ENCODE data around the gene CARMIL1. TPM values are rescaled to one million over a fixed set of nuclear protein-coding genes. Genes with fewer than 3 reads are reported as not detected.

Gene CARMIL1
- polyA plus RNA-seq, 2 donors: 6.9 to 9.5 TPM

- H3K27me3 ChIP-seq (ENCODE audit: control insufficient read depth in 1 of 2, insufficient read depth in 2 of 2, low read length in 2 of 2): no peaks in the 10 kb centered on the region
- H3K27ac ChIP-seq (ENCODE audit: low read depth in 2 of 2, low read length in 1 of 2): no peak overlapping the region
- no peak overlapping the region for H3K4me3 ChIP-seq (ENCODE audit: low read depth in 1 of 2, low read length in 2 of 2)
- no peaks in the 10 kb centered on the region for H3K36me3 ChIP-seq (ENCODE audit: control insufficient read depth in 2 of 2, insufficient read depth in 2 of 2, low read length in 1 of 2)
- H3K9me3 ChIP-seq (ENCODE audit: control insufficient read depth in 2 of 2, insufficient read depth in 1 of 2, low read depth in 1 of 2, low read length in 1 of 2): no peaks in the 10 kb centered on the region
- 87 to 89% methylated on average over 8 of the region's 8 CpGs for WGBS, 2 donors
- no peaks in the 10 kb centered on the region for H3K4me1 ChIP-seq (ENCODE audit: control insufficient read depth in 2 of 2, insufficient read depth in 2 of 2, low read length in 1 of 2)
Observed at GRCh38 chr6:25537349-25538018, 258.3 kb downstream of the CARMIL1 start.

DNA sequence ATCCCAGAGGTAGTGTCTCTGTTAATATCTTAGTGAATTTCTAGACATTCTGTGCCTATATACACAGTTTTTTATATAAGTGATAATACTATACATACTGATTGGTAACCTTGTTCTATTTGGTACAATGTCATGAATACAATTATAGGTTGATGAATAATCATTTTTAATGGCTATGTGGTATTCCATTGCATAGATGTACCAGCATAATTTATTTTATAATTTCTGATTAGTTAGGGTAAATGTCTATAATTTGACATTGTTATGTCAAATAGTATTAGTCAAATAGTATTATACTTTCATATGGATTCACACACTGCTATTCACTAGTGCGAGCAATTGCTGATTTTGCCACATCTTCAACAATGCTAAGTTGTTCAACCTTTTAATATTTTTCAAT is 262.1 kb downstream of the CARMIL1 start:
- Histone ChIP-seq H3K36me3 (ENCODE audit: control insufficient read depth in 2 of 2, insufficient read depth in 2 of 2, low read length in 1 of 2) (no peaks in the 10 kb centered on the region), H3K27ac (ENCODE audit: low read depth in 2 of 2, low read length in 1 of 2) (no peak overlapping the region), H3K27me3 (ENCODE audit: control insufficient read depth in 1 of 2, insufficient read depth in 2 of 2, low read length in 2 of 2) (no peaks in the 10 kb centered on the region), H3K9me3 (ENCODE audit: control insufficient read depth in 2 of 2, insufficient read depth in 1 of 2, low read depth in 1 of 2, low read length in 1 of 2) (no peaks in the 10 kb centered on the region), H3K4me3 (ENCODE audit: low read depth in 1 of 2, low read length in 2 of 2) (no peak overlapping the region), H3K4me1 (ENCODE audit: control insufficient read depth in 2 of 2, insufficient read depth in 2 of 2, low read length in 1 of 2) (no peaks in the 10 kb centered on the region)
- 96 to 100% methylated on average over 1 of the region's 1 CpG for WGBS, 2 donors

DNA sequence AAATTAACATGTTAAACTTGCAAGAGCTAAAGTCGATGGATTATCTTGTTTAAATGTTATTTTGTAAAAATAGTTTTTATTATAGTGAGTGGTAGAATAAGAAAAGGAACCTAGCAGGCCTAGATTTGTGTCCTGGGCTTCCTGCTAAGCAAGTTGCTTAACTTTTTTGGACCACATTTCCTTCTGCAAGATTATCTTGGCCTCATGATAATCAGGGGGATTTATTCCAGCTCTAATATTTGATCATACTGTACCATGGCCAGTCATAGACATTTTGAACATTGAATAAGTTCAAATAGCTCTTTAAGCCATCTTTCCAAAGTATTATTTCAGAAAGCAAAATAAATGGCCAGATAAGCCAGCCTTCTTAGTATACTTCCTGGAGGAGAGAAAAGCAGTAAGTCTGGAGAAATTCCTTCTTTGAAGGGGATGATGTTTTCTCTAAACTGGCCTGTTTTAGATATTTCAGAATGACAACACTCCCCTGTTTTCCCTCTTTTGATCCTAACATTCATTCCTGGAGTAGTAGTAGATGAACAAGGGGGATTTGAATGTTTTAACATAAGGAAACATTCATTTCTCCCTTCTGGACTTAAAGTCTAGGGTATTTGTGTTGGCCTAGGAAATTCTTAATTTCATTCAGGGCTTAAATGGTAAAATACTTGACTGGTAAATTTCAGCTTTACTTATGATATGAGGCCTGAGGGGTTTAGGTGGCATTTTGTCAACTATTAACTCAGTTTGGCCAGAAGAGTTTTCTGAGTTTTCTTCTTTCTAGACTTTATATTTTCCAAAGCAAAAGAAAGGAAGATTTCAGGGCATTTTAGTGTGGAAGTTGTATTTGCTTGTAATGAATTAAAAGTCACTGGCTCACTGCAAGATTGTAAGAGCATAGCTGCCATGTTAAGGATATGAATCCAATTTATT is 264.1 kb downstream of the CARMIL1 start:
- Histone ChIP-seq H3K36me3 (ENCODE audit: control insufficient read depth in 2 of 2, insufficient read depth in 2 of 2, low read length in 1 of 2) (no peaks in the 10 kb centered on the region), H3K27ac (ENCODE audit: low read depth in 2 of 2, low read length in 1 of 2) (no peak overlapping the region), H3K27me3 (ENCODE audit: control insufficient read depth in 1 of 2, insufficient read depth in 2 of 2, low read length in 2 of 2) (no peaks in the 10 kb centered on the region), H3K4me3 (ENCODE audit: low read depth in 1 of 2, low read length in 2 of 2) (no peak overlapping the region), H3K9me3 (ENCODE audit: control insufficient read depth in 2 of 2, insufficient read depth in 1 of 2, low read depth in 1 of 2, low read length in 1 of 2) (no peaks in the 10 kb centered on the region), H3K4me1 (ENCODE audit: control insufficient read depth in 2 of 2, insufficient read depth in 2 of 2, low read length in 1 of 2) (no peaks in the 10 kb centered on the region)
- WGBS, 2 donors: 40 to 44% methylated on average over 1 of the region's 1 CpG

DNA sequence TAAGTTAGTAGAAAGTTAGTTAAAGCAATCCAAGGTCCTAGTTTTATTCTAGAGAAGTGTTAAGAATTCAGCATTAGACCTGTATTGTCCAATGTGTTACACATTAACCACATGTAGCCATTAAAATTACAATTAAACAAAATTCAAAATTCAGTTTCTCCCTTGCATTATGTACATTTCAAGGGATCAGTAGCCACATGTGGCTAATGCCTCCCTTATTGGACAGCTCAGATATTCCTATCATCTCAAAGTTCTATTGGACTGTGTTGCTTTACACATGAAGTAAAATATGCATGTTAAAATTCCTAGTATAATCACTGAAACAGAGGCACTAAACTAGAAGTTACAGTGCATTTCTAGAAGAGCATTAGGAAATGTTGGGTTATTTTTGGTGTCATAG is 265.7 kb downstream of the CARMIL1 start:
- Histone ChIP-seq H3K36me3 (ENCODE audit: control insufficient read depth in 2 of 2, insufficient read depth in 2 of 2, low read length in 1 of 2) (no peaks in the 10 kb centered on the region), H3K27me3 (ENCODE audit: control insufficient read depth in 1 of 2, insufficient read depth in 2 of 2, low read length in 2 of 2) (no peaks in the 10 kb centered on the region), H3K4me1 (ENCODE audit: control insufficient read depth in 2 of 2, insufficient read depth in 2 of 2, low read length in 1 of 2) (no peaks in the 10 kb centered on the region), H3K9me3 (ENCODE audit: control insufficient read depth in 2 of 2, insufficient read depth in 1 of 2, low read depth in 1 of 2, low read length in 1 of 2) (no peaks in the 10 kb centered on the region), H3K27ac (ENCODE audit: low read depth in 2 of 2, low read length in 1 of 2) (no peak overlapping the region), H3K4me3 (ENCODE audit: low read depth in 1 of 2, low read length in 2 of 2) (no peak overlapping the region)

GRCh38 chr6:25547797-25548196 is 268.6 kb downstream of the CARMIL1 start:
- Histone ChIP-seq H3K27me3 (ENCODE audit: control insufficient read depth in 1 of 2, insufficient read depth in 2 of 2, low read length in 2 of 2) (no peaks in the 10 kb centered on the region), H3K4me1 (ENCODE audit: control insufficient read depth in 2 of 2, insufficient read depth in 2 of 2, low read length in 1 of 2) (no peaks in the 10 kb centered on the region), H3K9me3 (ENCODE audit: control insufficient read depth in 2 of 2, insufficient read depth in 1 of 2, low read depth in 1 of 2, low read length in 1 of 2) (no peaks in the 10 kb centered on the region), H3K4me3 (ENCODE audit: low read depth in 1 of 2, low read length in 2 of 2) (no peak overlapping the region), H3K27ac (ENCODE audit: low read depth in 2 of 2, low read length in 1 of 2) (no peak overlapping the region), H3K36me3 (ENCODE audit: control insufficient read depth in 2 of 2, insufficient read depth in 2 of 2, low read length in 1 of 2) (no peaks in the 10 kb centered on the region)
- WGBS, 2 donors: 80 to 86% methylated on average over 2 of the region's 2 CpGs

GRCh38 chr6:25548451-25548850 is 269.3 kb downstream of the CARMIL1 start:
- no peaks in the 10 kb centered on the region for H3K9me3 ChIP-seq (ENCODE audit: control insufficient read depth in 2 of 2, insufficient read depth in 1 of 2, low read depth in 1 of 2, low read length in 1 of 2)
- no peaks in the 10 kb centered on the region for H3K27me3 ChIP-seq (ENCODE audit: control insufficient read depth in 1 of 2, insufficient read depth in 2 of 2, low read length in 2 of 2)
- no peaks in the 10 kb centered on the region for H3K4me1 ChIP-seq (ENCODE audit: control insufficient read depth in 2 of 2, insufficient read depth in 2 of 2, low read length in 1 of 2)
- H3K27ac ChIP-seq (ENCODE audit: low read depth in 2 of 2, low read length in 1 of 2): no peak overlapping the region
- WGBS, 2 donors: 81 to 83% methylated on average over 2 of the region's 2 CpGs
- H3K36me3 ChIP-seq (ENCODE audit: control insufficient read depth in 2 of 2, insufficient read depth in 2 of 2, low read length in 1 of 2): no peaks in the 10 kb centered on the region
- H3K4me3 ChIP-seq (ENCODE audit: low read depth in 1 of 2, low read length in 2 of 2): no peak overlapping the region

GRCh38 chr6:25550631-25551030 is 271.5 kb downstream of the CARMIL1 start:
- Histone ChIP-seq H3K4me3 (ENCODE audit: low read depth in 1 of 2, low read length in 2 of 2) (no peak overlapping the region), H3K27me3 (ENCODE audit: control insufficient read depth in 1 of 2, insufficient read depth in 2 of 2, low read length in 2 of 2) (no peaks in the 10 kb centered on the region), H3K9me3 (ENCODE audit: control insufficient read depth in 2 of 2, insufficient read depth in 1 of 2, low read depth in 1 of 2, low read length in 1 of 2) (no peaks in the 10 kb centered on the region), H3K27ac (ENCODE audit: low read depth in 2 of 2, low read length in 1 of 2) (no peak overlapping the region), H3K36me3 (ENCODE audit: control insufficient read depth in 2 of 2, insufficient read depth in 2 of 2, low read length in 1 of 2) (no peaks in the 10 kb centered on the region), H3K4me1 (ENCODE audit: control insufficient read depth in 2 of 2, insufficient read depth in 2 of 2, low read length in 1 of 2) (no peaks in the 10 kb centered on the region)
- WGBS, 2 donors: 91% methylated on average over 11 of the region's 11 CpGs

DNA sequence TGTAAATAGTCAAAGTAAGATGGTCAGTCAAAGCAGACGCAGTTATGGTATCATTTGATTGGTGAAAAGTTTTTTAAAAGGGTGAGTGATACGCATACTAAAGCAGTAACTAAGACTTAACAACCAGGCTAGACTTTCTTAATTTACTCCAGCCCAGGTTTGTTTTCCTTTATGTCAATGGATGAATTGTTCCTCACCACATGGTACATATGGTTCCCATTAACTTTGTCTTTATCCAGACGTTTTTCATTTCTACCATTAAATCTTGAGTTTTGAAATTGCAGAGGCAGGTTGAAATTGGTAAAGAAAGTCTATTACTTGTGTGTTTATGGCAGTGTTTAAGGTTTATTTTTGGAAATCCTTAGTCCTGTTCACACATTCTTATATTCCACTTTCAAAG is 274.3 kb downstream of the CARMIL1 start:
- no peaks in the 10 kb centered on the region for H3K9me3 ChIP-seq (ENCODE audit: control insufficient read depth in 2 of 2, insufficient read depth in 1 of 2, low read depth in 1 of 2, low read length in 1 of 2)
- no peaks in the 10 kb centered on the region for H3K27me3 ChIP-seq (ENCODE audit: control insufficient read depth in 1 of 2, insufficient read depth in 2 of 2, low read length in 2 of 2)
- WGBS, 2 donors: 75% methylated on average over 3 of the region's 3 CpGs
- no peaks in the 10 kb centered on the region for H3K4me1 ChIP-seq (ENCODE audit: control insufficient read depth in 2 of 2, insufficient read depth in 2 of 2, low read length in 1 of 2)
- no peaks in the 10 kb centered on the region for H3K36me3 ChIP-seq (ENCODE audit: control insufficient read depth in 2 of 2, insufficient read depth in 2 of 2, low read length in 1 of 2)
- no peak overlapping the region for H3K27ac ChIP-seq (ENCODE audit: low read depth in 2 of 2, low read length in 1 of 2)
- H3K4me3 ChIP-seq (ENCODE audit: low read depth in 1 of 2, low read length in 2 of 2): no peak overlapping the region

- Histone ChIP-seq H3K4me3 (ENCODE audit: low read depth in 1 of 2, low read length in 2 of 2) (no peak overlapping the region), H3K9me3 (ENCODE audit: control insufficient read depth in 2 of 2, insufficient read depth in 1 of 2, low read depth in 1 of 2, low read length in 1 of 2) (no peaks in the 10 kb centered on the region), H3K4me1 (ENCODE audit: control insufficient read depth in 2 of 2, insufficient read depth in 2 of 2, low read length in 1 of 2) (no peaks in the 10 kb centered on the region), H3K36me3 (ENCODE audit: control insufficient read depth in 2 of 2, insufficient read depth in 2 of 2, low read length in 1 of 2) (no peaks in the 10 kb centered on the region), H3K27me3 (ENCODE audit: control insufficient read depth in 1 of 2, insufficient read depth in 2 of 2, low read length in 2 of 2) (no peaks in the 10 kb centered on the region), H3K27ac (ENCODE audit: low read depth in 2 of 2, low read length in 1 of 2) (no peak overlapping the region)
- WGBS, 2 donors: 94 to 95% methylated on average over 2 of the region's 2 CpGs
Observed at GRCh38 chr6:25555188-25555587, 276.0 kb downstream of the CARMIL1 start.

DNA sequence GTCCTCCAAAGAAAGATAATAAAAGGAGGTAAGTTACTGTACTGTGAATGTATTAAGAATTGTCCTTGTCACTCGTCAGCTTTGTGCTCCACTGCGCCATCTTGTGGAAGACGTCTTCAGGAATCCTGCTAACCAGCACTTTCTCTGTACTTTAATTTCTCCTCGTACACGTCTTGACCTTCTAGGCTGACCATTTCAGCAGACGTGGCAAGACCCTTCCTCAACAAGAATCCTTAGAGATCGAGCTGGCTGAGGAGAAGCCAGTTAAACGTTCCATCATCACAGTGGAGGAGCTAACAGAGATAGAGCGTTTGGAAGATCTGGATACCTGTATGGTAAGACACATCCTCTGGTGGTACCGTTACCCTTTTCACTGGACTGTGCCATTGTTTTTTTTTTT is 277.3 kb downstream of the CARMIL1 start:
- Histone ChIP-seq H3K4me3 (ENCODE audit: low read depth in 1 of 2, low read length in 2 of 2) (no peak overlapping the region), H3K27me3 (ENCODE audit: control insufficient read depth in 1 of 2, insufficient read depth in 2 of 2, low read length in 2 of 2) (no peaks in the 10 kb centered on the region), H3K4me1 (ENCODE audit: control insufficient read depth in 2 of 2, insufficient read depth in 2 of 2, low read length in 1 of 2) (no peaks in the 10 kb centered on the region), H3K9me3 (ENCODE audit: control insufficient read depth in 2 of 2, insufficient read depth in 1 of 2, low read depth in 1 of 2, low read length in 1 of 2) (no peaks in the 10 kb centered on the region), H3K27ac (ENCODE audit: low read depth in 2 of 2, low read length in 1 of 2) (no peak overlapping the region), H3K36me3 (ENCODE audit: control insufficient read depth in 2 of 2, insufficient read depth in 2 of 2, low read length in 1 of 2) (no peaks in the 10 kb centered on the region)
- 26% methylated on average over 10 of the region's 10 CpGs for WGBS, 2 donors

Measured in esophagus (tissue), 2 donors.